ENCODE results near the gene ITGAL. TPM values are rescaled to one million over a fixed set of nuclear protein-coding genes. Genes with fewer than 3 reads are reported as not detected.
"Not testable (repeated sequence)": the region's sequence is repeated elsewhere in the genome, so short reads cannot be mapped to it uniquely, and the experiment has no call there.

ITGAL gene
- polyA plus RNA-seq, 3 donors, result 2.0 to 2.8 (median 2.6) TPM

- no peak for DNase-seq (ENCODE audit: low read depth in 3 of 3, low spot score in 2 of 3)
Measured at GRCh38 chr16:30524575-30525568, 52.3 kb downstream of the ITGAL start.

DNA sequence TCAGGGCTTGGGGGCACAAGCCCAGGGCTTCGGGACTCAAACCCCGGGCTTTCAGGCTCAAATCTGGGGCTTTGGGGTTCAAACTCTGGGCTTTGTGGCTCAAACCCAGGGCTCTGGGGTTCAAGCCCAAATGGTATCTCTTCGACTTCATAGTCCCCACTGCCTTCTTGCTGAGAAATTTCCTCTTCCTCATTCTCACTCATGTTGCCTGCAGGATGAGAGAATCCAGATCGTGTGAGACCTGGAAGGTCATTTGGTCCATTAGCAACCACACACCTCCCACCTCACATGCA is 53.2 kb downstream of the ITGAL start:
- no peak for DNase-seq (ENCODE audit: low read depth in 3 of 3, low spot score in 2 of 3)

DNA sequence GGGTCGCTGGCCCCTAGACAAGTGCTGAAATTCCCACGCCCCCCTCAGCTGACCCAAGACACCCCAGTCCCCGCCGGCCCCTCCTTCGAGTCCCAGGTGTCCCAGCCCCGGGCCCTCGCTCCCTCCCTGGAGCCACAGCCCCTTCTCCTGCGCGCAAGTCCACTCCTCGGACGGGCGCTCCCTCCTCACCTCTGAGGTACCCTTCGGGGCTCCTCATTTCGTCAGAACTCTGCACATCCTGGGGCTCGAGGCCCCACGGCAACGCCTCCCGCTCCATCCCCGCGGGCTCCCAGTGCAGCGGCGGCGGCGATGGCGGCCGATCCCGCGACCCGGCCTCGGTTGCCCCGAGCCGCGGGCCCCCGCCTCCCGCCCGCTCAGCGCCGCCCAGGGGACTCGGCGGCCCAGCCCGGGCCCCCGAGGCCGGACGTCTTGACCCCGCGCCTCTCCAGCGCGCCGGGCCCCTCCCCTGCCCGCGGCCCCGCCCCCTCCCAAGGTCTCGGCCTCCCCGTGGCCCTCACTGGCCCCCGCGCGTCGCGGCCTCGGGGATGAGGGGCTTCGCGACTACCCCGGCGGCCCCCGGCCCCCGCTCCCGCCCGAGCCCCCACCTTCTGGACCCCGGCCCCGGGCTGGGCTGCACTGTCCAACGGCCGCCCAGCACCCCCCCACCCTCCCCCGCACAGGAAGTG is 53.7 kb downstream of the ITGAL start, which contains the start of gene ZNF768:
Gene ZNF768, minus strand, starts transcription at position 430 of the 686 bp plus-strand sequence. Its CDS starts 153 bp downstream, at position 277.
- no peak for DNase-seq (ENCODE audit: low read depth in 3 of 3, low spot score in 2 of 3)

DNA sequence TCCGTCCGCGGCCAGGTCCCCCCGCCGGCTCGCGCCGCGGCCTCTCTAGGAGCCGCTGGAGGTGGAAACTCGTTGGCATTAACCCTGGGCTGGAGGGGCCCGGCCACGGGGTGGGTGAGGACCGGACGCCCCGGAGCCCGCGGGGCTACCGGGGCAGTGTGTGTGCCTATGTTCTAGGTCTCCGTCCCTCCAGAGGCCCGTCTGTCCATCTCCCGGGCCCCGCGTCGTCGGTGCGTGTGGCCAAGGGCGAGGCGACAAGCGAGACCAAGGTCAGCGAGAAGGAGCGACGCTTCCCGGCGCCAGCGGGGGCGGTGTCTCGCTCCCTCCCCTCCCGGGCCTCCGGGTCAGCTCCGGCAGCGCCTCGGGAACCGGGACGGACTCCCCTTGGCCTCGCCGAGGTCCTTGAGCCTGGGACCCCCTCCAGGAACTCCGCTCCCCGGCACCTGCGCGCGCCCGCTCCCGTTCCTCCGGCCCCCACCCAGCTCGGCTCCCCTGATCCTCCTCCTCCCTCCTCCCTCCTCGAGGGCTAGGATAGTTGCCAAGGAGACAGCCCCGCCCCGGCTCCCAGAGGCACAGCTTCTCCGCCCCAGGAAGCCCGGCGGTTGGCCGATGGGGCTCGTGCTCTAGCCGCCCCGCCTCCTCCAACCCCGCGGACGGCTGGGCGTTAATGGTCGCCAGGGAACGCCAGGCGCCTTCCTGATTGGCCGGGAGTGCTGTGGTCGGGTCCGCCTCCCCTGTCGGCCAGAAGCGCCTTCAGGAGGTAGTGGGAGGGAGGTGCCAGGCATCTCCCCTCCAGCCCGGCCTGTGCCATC is 54.5 kb downstream of the ITGAL start:
- peak; percentile 89 to 98 (median 97) for DNase-seq (ENCODE audit: low read depth in 3 of 3, low spot score in 2 of 3)

- DNase-seq (ENCODE audit: low read depth in 3 of 3, low spot score in 2 of 3), result no peak
Measured at GRCh38 chr16:30527635-30528178, 55.2 kb downstream of the ITGAL start.

DNA sequence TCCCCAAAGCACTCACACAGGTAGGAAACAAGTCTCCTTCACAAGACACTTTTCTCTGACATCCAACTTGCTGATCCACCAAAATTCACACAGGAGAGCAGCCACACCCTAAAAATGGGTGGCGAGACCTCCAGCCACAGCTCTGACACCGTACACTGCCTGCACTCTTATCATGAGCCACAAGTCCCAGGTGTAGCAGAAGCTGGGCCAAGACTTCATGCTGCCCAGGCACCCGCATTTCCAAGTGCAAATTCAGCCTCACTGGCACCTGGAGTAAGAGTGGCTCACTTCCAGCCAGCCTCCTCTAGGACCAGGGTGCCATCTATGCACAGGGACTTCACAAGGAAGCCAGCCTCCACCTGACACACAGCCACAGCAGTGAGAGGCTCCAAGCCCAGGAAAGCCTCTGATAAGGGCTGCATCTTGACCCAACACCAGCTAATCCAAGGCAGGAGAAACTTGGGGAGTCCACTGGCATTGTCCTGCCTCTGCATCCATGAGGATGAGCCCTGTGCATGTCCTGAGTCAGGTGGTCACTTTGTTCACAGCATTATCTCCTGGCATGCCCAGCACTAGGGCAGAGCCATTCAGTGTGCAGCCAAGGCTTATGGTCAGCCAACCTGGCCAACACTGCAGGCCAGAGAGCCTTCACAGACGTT is 56.4 kb downstream of the ITGAL start:
- DNase-seq (ENCODE audit: low read depth in 3 of 3, low spot score in 2 of 3), result no peak

DNA sequence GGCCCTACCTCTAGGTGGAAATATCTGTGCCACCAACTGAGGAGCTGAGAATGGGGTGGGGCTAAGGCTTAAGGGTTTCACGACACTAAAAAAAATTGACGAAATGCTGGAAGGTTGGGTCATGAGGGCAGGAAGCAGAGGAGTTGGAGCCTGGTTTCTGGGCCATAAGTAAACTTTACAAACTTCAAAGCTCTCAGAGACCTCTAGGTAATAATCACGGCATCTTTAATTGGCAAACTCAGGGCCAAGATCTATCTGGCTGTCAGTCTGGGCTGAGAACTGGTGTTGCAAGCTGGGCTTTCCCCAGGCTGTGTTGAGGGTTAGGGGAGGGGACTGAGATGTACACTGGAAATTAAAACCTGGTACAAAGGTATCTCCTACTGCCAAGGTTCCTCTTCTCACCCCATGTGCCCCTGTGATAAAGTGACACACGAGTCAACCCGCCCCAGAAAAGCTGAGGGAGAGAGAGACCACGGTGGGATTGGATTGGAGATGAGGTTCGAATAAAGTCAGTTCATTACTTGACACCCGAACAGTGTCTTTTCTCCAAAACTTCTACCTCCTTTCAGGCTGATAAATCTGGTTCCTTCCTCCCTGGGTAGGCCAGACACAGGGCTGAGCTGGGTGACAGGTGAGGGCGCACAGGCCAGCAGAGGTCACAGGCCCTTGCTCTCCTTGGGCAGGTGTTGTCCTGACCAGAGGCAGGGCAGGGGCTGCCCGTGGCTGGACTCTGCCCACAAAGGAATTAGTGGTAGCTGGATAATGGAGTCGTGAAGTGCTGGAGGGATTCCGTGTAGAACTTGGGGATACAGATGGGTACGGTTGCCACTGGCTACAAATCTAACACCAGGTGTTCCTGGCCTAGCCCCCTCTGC is 57.9 kb downstream of the ITGAL start:
- no peak for DNase-seq (ENCODE audit: low read depth in 3 of 3, low spot score in 2 of 3)

DNA sequence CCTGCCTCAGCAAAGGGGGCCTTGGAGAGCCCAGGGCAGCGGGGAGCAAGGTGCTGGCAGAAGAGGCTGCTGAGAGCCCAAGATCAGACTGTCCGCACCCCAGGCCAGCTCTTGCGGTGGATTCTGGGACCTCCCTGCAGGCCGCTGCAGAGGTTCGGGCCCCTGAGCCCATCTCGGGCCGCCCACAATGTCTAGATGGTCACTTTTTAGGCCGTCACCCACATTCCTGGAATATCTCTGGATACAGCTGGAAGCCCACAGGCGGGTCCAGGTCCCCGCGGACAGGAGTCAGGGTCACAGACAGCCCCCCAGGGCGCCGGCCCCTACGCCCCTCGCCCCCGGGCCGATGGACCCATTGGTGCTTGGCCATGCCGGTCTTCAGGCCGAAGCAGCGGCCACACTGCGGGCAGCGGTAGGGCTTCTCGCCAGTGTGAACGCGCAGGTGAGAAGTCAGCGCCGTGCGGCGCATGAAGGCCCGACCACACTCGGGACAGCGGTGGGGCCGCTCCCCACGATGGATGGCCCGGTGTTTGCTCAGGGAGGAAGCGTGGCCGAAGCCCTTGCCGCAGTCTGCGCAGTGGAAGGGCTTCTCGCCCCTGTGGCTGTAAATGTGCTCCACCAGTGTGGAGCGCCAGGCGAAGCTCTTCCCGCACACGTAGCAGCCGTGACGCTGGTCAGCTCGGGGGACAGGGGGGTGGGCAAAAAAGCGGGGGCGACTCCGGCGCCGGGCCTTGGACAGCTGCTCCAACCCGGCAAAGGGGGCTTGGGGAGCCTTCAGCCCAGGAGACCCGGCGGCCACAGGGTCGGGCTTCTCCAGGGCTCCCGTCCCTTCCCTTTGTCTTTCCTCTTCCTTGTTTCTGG is 60.0 kb downstream of the ITGAL start:
- DNase-seq (ENCODE audit: low read depth in 3 of 3, low spot score in 2 of 3), result no peak

- DNase-seq (ENCODE audit: low read depth in 3 of 3, low spot score in 2 of 3), result no peak
Measured at GRCh38 chr16:30533146-30533522, 60.6 kb downstream of the ITGAL start.

DNA sequence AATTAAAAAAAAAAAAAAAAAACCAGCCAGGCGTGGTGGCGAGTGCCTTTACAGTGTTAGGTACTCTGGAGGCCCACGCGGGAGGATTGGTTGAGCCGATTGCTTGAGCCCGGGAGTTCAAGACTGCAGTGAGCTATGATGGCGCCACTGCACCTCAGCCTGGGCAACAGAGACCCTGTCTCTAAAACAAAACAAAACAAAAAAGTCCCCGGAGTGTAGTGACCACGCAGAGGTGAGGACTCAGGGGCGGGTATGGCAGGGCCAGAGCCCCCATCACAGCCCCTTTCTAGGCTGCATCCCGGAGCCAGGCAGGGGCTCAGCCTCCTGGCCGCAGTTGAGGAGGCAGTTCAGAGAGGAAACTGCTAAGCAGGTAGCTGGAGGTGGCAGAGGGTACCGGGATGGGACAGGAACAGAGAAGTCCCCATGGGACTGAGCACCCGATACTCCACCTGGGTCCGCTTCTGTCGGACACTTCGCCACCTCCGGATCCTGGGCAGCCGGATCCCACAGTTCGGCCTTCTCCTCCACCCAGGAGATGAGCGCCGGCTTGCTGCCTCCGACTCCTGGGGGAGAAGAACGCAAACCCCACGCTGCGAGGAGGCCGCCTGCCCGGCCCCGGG is 61.3 kb downstream of the ITGAL start:
- no peak for DNase-seq (ENCODE audit: low read depth in 3 of 3, low spot score in 2 of 3)

DNA sequence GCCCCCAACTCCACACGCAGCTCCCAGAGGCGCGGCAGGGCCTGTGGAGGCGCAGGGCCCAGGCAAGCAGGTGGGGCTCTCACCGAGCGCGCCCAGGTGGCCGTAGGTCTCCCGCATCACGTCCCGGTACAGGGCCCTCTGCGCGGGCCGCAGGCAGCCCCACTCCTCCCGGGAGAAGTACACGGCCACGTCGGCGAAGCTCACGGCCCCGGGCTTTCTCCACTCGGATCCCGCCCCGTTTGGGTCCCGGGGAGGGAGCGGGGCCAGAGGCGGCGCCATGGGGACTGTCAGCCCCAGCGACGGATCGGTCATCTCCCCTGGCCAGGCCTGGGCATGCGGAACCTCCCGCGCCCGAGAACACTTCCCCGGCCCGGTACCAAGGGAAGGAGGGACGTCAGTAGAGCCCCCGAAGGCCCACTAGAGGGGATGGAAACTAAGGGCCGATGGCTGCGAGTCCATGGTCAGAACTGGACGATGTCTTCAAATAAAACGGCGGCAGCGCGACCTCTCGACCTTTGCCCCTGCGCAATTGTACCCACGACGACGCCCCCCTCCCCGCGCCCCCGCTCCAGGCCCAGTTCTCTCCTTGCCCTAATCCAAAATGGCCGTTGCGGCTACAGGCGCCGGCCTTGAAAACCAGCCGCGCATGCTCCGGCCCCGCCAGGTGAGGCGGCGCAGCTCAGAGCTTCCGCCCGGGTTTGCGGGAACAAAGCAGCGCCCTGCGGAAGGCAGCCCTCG is 62.0 kb downstream of the ITGAL start, which contains the start of gene ZNF747:
Gene ZNF747, minus strand, starts transcription at position 491 of the 738 bp plus-strand sequence. Its CDS starts 179 bp downstream, at position 312.
- DNase-seq (ENCODE audit: low read depth in 3 of 3, low spot score in 2 of 3), result peak in 1 of 3 donors; percentile 88

DNA sequence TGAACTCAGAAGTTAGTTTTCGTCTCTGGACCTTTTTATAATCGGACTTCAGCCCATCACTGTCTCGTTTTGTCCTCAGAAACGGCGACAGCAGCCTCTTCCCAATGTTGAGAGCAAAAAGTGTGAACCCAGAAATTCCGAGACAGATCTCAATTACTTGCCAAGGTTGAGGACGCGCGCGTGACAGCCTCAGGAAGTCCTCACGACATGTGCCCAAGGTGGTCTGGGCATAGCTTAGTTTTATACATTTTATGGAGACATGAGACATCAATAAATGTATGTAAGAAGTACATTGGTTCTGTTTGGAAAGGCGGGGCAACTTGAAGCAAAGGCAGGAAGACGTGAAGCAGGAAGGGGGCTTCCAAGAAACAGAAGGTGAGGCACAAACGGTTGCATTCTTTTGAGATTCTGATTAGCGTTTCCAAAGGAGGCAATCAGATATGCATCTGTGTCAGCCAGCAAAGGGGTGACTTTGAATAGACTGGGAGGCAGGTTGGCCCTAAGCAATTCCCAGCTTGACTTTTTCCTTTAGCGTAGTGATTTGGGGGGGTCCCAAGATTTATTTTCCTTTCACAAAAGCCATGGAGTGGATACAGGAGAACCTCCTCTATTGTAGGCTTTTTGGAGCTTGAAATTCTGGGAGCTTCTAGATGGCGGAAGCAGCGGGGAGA is 62.7 kb downstream of the ITGAL start:
- no peak for DNase-seq (ENCODE audit: low read depth in 3 of 3, low spot score in 2 of 3)

DNA sequence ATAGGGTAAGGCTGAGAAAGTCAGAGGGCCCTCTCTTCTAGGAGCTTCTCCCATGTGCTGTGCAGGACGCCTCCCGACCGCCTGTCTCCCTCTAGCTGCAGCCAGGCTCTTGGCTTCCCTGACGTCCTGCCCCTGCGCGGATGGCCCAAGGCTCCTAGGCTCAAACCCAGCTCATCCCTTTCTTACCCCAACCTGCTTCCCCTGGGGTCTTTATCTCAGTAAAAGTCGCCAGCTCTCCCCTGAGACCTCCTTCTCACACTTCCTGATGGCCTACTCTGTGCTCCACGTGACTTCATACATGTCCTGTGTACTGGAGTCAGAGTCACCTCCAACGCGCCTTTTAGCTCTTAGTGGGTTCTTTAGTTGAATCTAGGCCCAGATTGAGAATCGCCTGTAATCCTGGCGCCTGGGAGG is 63.2 kb downstream of the ITGAL start:
- DNase-seq (ENCODE audit: low read depth in 3 of 3, low spot score in 2 of 3), result no peak

GRCh38 chr16:30536391-30537024 is 64.0 kb downstream of the ITGAL start:
- DNase-seq (ENCODE audit: low read depth in 3 of 3, low spot score in 2 of 3), result not testable (repeated sequence)

DNA sequence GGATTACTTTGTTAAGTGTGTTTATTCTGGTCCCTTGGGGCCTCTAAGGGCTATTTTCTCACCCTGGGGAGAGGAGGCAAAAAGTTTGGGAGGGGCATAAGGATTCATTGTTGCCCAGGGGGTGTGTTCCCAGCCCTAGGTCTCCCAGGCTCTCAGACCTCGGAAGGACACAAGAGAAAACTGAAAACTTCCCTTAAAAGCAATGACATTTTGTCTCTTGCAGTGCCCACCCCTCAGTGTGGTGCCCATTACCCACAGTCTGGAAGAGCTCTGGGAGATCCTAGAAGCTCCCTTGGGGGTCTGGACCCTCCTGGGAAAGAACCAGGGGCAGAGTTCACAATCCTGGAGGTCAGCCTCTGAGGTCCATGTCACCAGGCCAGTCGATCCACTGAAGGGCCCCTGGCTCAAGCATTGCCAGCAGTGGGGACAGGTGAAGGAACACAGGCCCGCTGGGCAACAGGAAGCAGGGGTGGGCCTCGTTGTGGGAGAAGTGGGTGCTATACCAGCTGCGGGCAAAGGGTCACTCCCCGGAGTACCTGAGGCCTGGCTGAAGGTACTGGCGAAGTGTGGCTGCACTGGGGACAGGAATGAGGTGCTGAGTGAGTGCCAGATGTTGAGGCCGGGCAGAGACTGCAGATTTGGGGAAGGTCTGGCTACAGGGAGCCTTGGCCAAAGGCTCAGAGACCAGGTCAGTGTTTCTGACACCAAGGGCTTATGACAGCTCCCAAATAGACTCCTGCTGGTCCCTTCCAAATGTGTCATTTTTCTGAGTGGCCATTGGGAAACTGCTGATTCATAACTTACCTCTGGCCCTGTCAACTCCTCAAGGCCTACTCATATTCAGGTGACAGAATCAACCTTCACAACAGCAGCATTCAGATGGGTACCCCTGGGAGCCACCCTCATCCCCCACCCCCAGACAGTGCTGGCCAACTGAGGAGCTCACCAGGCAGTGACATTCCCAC is 66.7 kb downstream of the ITGAL start:
- no peak for DNase-seq (ENCODE audit: low read depth in 3 of 3, low spot score in 2 of 3)

Data from right renal cortex interstitium (tissue), 3 donors.